Suprapubic skin (tissue), 4 donors: Measurements from ENCODE around the gene NEMP1.

ENCODE experiments used
- EP300 ChIP-seq: sonication (generic); formaldehyde crosslinking; IDR thresholded peaks from one replicate; pipeline ENCODE4 v1.6.1; 2017; ENCODE audit warnings: antibody characterized with exemption
- POLR2A ChIP-seq, 2 donors: fragments of 450-650 bp; IDR thresholded peaks; one replicate each; pipeline ENCODE4 v1.6.1; 2017; ENCODE audit warnings: antibody characterized with exemption in 2 of 2, mild to moderate bottlenecking in 2 of 2, moderate library complexity in 2 of 2
- POLR2AphosphoS5 ChIP-seq, 3 donors: sonication (generic); formaldehyde crosslinking; IDR thresholded peaks; one replicate each; pipeline ENCODE4 v1.6.1; 2017; ENCODE audit warnings: antibody characterized with exemption in 3 of 3
- TF ChIP-seq, protein P1 (sequence below), 2 donors: fragments of 200-600 bp in 1 of 2; fragments of 450-650 bp in 1 of 2; sonication (generic) in 1 of 2; IDR thresholded peaks; one replicate each; pipeline ENCODE4 v1.5.1; 2016 to 2019; ENCODE audit warnings: antibody characterized with exemption in 2 of 2, mild to moderate bottlenecking in 1 of 2, moderate library complexity in 1 of 2

DNA sequence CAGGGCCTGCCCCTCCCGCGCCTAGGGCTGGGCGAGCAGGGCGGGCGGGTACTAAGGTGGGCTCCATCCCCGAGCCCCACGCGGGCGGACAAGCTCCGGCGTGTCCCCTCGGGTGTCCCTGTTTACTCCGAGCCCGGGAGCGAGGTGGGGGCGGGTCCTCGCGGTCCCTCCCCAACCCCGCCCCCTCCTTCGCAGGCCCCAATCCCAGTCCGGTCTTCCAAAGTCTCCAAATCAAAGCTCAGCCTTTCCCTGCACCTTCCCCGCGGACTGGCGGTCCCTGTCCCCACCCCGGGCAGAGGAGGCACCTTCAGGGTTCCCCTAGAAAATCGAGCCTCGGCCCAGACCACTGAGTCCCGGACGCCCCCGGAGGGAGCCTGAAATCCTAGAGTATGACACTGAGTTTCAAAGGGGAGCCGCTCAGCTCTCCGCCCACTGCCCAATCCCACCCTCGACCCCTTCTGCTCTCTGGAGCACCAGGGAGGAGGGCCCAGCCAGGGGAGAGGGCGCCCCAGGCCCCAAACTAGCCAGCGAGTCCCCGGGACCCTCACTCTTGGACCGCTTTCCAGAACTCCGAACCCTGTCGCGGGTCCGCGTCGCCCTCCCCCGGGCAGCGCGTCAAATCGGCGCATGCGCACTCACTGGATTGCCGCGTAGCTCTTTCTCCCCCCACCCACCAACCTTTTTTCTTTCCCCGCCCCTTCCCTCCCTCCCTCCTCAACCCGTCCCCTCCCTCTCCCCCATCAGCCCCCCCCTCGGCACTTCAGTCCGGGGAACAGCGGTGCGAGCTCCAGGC lies 49.3 kb upstream of the NEMP1 start, which contains the start of gene LRP1:
- TF ChIP-seq POLR2AphosphoS5 (IDR thresholded peaks at IDR 0.05) (no peak), POLR2A (IDR thresholded peaks at IDR 0.05) (no peak), EP300 (no peak)
- TF ChIP-seq, protein P1, sequence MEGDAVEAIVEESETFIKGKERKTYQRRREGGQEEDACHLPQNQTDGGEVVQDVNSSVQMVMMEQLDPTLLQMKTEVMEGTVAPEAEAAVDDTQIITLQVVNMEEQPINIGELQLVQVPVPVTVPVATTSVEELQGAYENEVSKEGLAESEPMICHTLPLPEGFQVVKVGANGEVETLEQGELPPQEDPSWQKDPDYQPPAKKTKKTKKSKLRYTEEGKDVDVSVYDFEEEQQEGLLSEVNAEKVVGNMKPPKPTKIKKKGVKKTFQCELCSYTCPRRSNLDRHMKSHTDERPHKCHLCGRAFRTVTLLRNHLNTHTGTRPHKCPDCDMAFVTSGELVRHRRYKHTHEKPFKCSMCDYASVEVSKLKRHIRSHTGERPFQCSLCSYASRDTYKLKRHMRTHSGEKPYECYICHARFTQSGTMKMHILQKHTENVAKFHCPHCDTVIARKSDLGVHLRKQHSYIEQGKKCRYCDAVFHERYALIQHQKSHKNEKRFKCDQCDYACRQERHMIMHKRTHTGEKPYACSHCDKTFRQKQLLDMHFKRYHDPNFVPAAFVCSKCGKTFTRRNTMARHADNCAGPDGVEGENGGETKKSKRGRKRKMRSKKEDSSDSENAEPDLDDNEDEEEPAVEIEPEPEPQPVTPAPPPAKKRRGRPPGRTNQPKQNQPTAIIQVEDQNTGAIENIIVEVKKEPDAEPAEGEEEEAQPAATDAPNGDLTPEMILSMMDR (IDR thresholded peaks at IDR 0.05), result no peak
